Stimulated activated naive CD8-positive, alpha-beta T cell treated with anti-CD3 and anti-CD28 coated beads, Interleukin-15, Interleukin-2, amounts not matched to agents 100 U/mL and 50 U/mL, for 24 hours (primary cell): Measurements from ENCODE around the gene S1PR2.
"Not testable (repeated sequence)": the region's sequence is repeated elsewhere in the genome, so short reads cannot be mapped to it uniquely, and the experiment has no call there.

Experiments
- ATAC-seq: fragments of 150-1000 bp; cut with Tn5 transposase; one replicate; pipeline ENCODE4 v1.10.0; 2021
- DNase-seq: peaks from one replicate; pipeline ENCODE4 v3.0.0; 2021

Gene S1PR2

GRCh38 chr19:10223488-10224213 is 7.5 kb downstream of the S1PR2 start:
- no peak for ATAC-seq
- DNase-seq: no peak

GRCh38 chr19:10222201-10222890 is 8.8 kb downstream of the S1PR2 start:
- ATAC-seq (no peak), DNase-seq (no peak)

GRCh38 chr19:10220695-10221094 is 10.4 kb downstream of the S1PR2 start:
- ATAC-seq: no peak

GRCh38 chr19:10219678-10220077 is 11.5 kb downstream of the S1PR2 start:
- ATAC-seq: peak; percentile 72
- peak; percentile 39 for DNase-seq

More at GRCh38 chr19:10220695-10221094, 10.4 kb downstream of the S1PR2 start:
- DNase-seq: no peak

- ATAC-seq: no peak
- DNase-seq: no peak
Measured at GRCh38 chr19:10217085-10217484, 14.0 kb downstream of the S1PR2 start.

GRCh38 chr19:10214784-10215183 is 16.3 kb downstream of the S1PR2 start:
- DNase-seq (no peak), ATAC-seq (no peak)

GRCh38 chr19:10211691-10212090 is 19.4 kb downstream of the S1PR2 start:
- DNase-seq (no peak), ATAC-seq (no peak)

- no peak for DNase-seq
- no peak for ATAC-seq
Measured at GRCh38 chr19:10211061-10211460, 20.1 kb downstream of the S1PR2 start.

- no peak for ATAC-seq
- DNase-seq: no peak
Measured at GRCh38 chr19:10209315-10209714, 21.8 kb downstream of the S1PR2 start.

GRCh38 chr19:10207026-10207425 is 24.1 kb downstream of the S1PR2 start:
- DNase-seq: no peak
- no peak for ATAC-seq

- DNase-seq (no peak), ATAC-seq (peak; percentile 32)
Measured at GRCh38 chr19:10206226-10206885, 24.8 kb downstream of the S1PR2 start.

GRCh38 chr19:10205636-10206035 is 25.5 kb downstream of the S1PR2 start:
- no peak for DNase-seq

GRCh38 chr19:10203686-10204085 is 27.4 kb downstream of the S1PR2 start:
- DNase-seq (no peak), ATAC-seq (no peak)

More at GRCh38 chr19:10205636-10206035, 25.5 kb downstream of the S1PR2 start:
- no peak for ATAC-seq

- no peak for DNase-seq
- ATAC-seq: no peak
Measured at GRCh38 chr19:10201176-10201575, 30.0 kb downstream of the S1PR2 start.

GRCh38 chr19:10200101-10200500 is 31.0 kb downstream of the S1PR2 start:
- DNase-seq, ATAC-seq: not testable (repeated sequence)

GRCh38 chr19:10198889-10199644 is 32.1 kb downstream of the S1PR2 start:
- ATAC-seq, DNase-seq: not testable (repeated sequence)

- DNase-seq (peak; percentile 22), ATAC-seq (peak; percentile 11)
Measured at GRCh38 chr19:10195199-10195519, 36.0 kb downstream of the S1PR2 start.

GRCh38 chr19:10194500-10195198 is 36.5 kb downstream of the S1PR2 start, which contains the start of gene DNMT1:
DNMT1 (minus strand) TSS chr19:10194953; CDS start chr19:10194899, 54 bp downstream.
- ATAC-seq: peak; percentile 96

GRCh38 chr19:10193790-10194499 is 37.2 kb downstream of the S1PR2 start:
- peak; percentile 16 for DNase-seq
- ATAC-seq: no peak

More at GRCh38 chr19:10194500-10195198, 36.5 kb downstream of the S1PR2 start, which contains the start of gene DNMT1:
- DNase-seq: peak; percentile 99

GRCh38 chr19:10192922-10193321 is 38.2 kb downstream of the S1PR2 start:
- ATAC-seq: no peak
- DNase-seq: no peak

GRCh38 chr19:10191347-10191746 is 39.8 kb downstream of the S1PR2 start:
- no peak for ATAC-seq

More at GRCh38 chr19:10191347-10191746, 39.8 kb downstream of the S1PR2 start:
- DNase-seq: no peak
